IMR-90 (cell line): ENCODE measurements around the gene HSPB7. TPM values are rescaled to one million over a fixed set of nuclear protein-coding genes. Genes with fewer than 3 reads are reported as not detected.

ENCODE experiments used
- ATAC-seq: fragments of 200-7000 bp; cut with Tn5 transposase; 2 replicates; pipeline ENCODE4 v1.9.1; 2020; ENCODE audit warnings: low read depth, mild to moderate bottlenecking, moderate library complexity
- BruUV-seq: library from RNA; stranded (reverse); fragments of 400-500 nt; replicated peaks from 2 replicates; lab custom pipeline; 2021; lab: Mats Ljungman, UMichigan
- CTCF ChIA-PET: fragments of 300-600 bp; formaldehyde crosslinking; extraction: SDS; loops from one replicate; lab custom pipeline; 2021; ENCODE audit warnings: antibody characterized with exemption; lab: Yijun Ruan, JAX
- POLR2A ChIA-PET: fragments of 300-600 bp; sonication (Branson Sonifier 250); formaldehyde crosslinking; loops from one replicate; lab custom pipeline; 2022; ENCODE audit warnings: antibody characterized with exemption; ENCODE audit not compliant: unreplicated experiment; lab: Charles Lee
- DNase-seq: peaks from one replicate; pipeline ENCODE4 v3.0.0; 2013
- H2AFZ ChIP-seq: replicated peaks from 2 replicates; pipeline ENCODE3; 2013; ENCODE audit warnings: low read length, mild to moderate bottlenecking; ENCODE audit not compliant: poor library complexity
- H2AK5ac ChIP-seq: 2 replicates; pipeline ENCODE4 v1.6.1; 2013; ENCODE audit warnings: low read depth, low read length, inconsistent platforms
- H2AK9ac ChIP-seq: replicated peaks from 2 replicates; pipeline ENCODE3; 2013; ENCODE audit warnings: mild to moderate bottlenecking, low read depth, low read length, moderate library complexity; ENCODE audit not compliant: poor library complexity
- H2BK120ac ChIP-seq: 2 replicates; pipeline ENCODE4 v1.6.1; 2013; ENCODE audit warnings: low read depth, low read length, inconsistent platforms
- H2BK15ac ChIP-seq: 3 replicates; pipeline ENCODE4 v1.6.1; 2013; ENCODE audit warnings: low read depth, low read length, inconsistent platforms
- H2BK20ac ChIP-seq: 2 replicates; pipeline ENCODE4 v1.6.1; 2013; ENCODE audit warnings: low read depth, mild to moderate bottlenecking, inconsistent platforms, low read length, moderate library complexity
- H2BK5ac ChIP-seq: 2 replicates; pipeline ENCODE4 v1.6.1; 2013; ENCODE audit warnings: mild to moderate bottlenecking, low read depth, low read length, inconsistent platforms; ENCODE audit not compliant: poor library complexity, severe bottlenecking
- H3K14ac ChIP-seq: replicated peaks from 2 replicates; pipeline ENCODE4 v1.6.1; 2013; ENCODE audit warnings: low read depth, low read length, inconsistent platforms
- H3K18ac ChIP-seq: 2 replicates; pipeline ENCODE4 v1.6.1; 2013; ENCODE audit warnings: low read depth, low read length, control low read depth
- H3K23ac ChIP-seq: 2 replicates; pipeline ENCODE4 v1.6.1; 2013; ENCODE audit warnings: low read depth, low read length, inconsistent platforms
- H3K27ac ChIP-seq: 2 replicates; pipeline ENCODE4 v1.5.1; 2013; ENCODE audit warnings: mild to moderate bottlenecking, control low read depth, low read length; ENCODE audit not compliant: insufficient read depth
- H3K27me3 ChIP-seq: 2 replicates; pipeline ENCODE4 v1.6.1; 2013; ENCODE audit warnings: low read length; ENCODE audit not compliant: control insufficient read depth, insufficient read depth
- H3K36me3 ChIP-seq: 2 replicates; pipeline ENCODE4 v1.6.1; 2013; ENCODE audit warnings: low read length, mixed read lengths; ENCODE audit not compliant: control insufficient read depth, insufficient read depth
- H3K4ac ChIP-seq: 2 replicates; pipeline ENCODE4 v1.6.1; 2013; ENCODE audit warnings: low read depth, low read length, inconsistent platforms
- H3K4me1 ChIP-seq: 2 replicates; pipeline ENCODE4 v1.6.1; 2013; ENCODE audit warnings: low read length, mixed read lengths; ENCODE audit not compliant: control insufficient read depth, insufficient read depth
- H3K4me2 ChIP-seq: 2 replicates; pipeline ENCODE4 v1.6.1; 2013; ENCODE audit warnings: low read depth, mild to moderate bottlenecking, control low read depth, low read length, moderate library complexity
- H3K4me3 ChIP-seq: 2 replicates; pipeline ENCODE4 v1.5.1; 2013; ENCODE audit warnings: low read depth, mild to moderate bottlenecking, control low read depth, low read length, moderate library complexity; ENCODE audit not compliant: insufficient read depth
- H3K56ac ChIP-seq: 2 replicates; pipeline ENCODE4 v1.6.1; 2013; ENCODE audit warnings: low read length, inconsistent platforms; ENCODE audit not compliant: insufficient read depth; ENCODE audit errors: extremely low read depth
- H3K79me1 ChIP-seq, 2 experiments: 2 replicates each; pipeline ENCODE4 v1.6.1; 2013; ENCODE audit warnings: low read length in 2 of 2, inconsistent platforms in 1 of 2, low read depth in 1 of 2
- H3K9ac ChIP-seq: 2 replicates; pipeline ENCODE4 v1.6.1; 2013; ENCODE audit warnings: low read depth, low read length, control low read depth
- H3K9me1 ChIP-seq: 2 replicates; pipeline ENCODE4 v1.6.1; 2013; ENCODE audit warnings: low read length, inconsistent platforms; ENCODE audit not compliant: insufficient read depth
- H3K9me3 ChIP-seq: 2 replicates; pipeline ENCODE4 v1.6.1; 2013; ENCODE audit warnings: low read length; ENCODE audit not compliant: control insufficient read depth, insufficient read depth
- H4K20me1 ChIP-seq: 2 replicates; pipeline ENCODE4 v1.6.1; 2013; ENCODE audit warnings: low read length, inconsistent platforms; ENCODE audit not compliant: insufficient read depth
- H4K5ac ChIP-seq: 2 replicates; pipeline ENCODE4 v1.6.1; 2013; ENCODE audit warnings: mild to moderate bottlenecking, low read depth, low read length, control low read depth
- H4K8ac ChIP-seq, 2 experiments: 2 replicates each; pipeline ENCODE4 v1.6.1; 2013; ENCODE audit warnings: low read depth in 2 of 2, low read length in 2 of 2, control low read depth in 1 of 2, inconsistent platforms in 1 of 2
- H4K91ac ChIP-seq: 2 replicates; pipeline ENCODE4 v1.6.1; 2013; ENCODE audit warnings: low read depth, low read length, inconsistent platforms; ENCODE audit not compliant: insufficient read depth
- BHLHE40 ChIP-seq: fragments of 150-350 bp; IDR thresholded peaks from 2 replicates; pipeline ENCODE4 v1.6.1; 2016; ENCODE audit warnings: mild to moderate bottlenecking, low read depth, low read length
- CEBPB ChIP-seq: IDR thresholded peaks from 2 replicates; pipeline ENCODE4 v1.6.1; 2012; ENCODE audit warnings: low read depth, low read length, improper control_type of control experiment
- CHD1 ChIP-seq: IDR thresholded peaks from 2 replicates; pipeline ENCODE4 v1.6.1; 2012; ENCODE audit warnings: low read depth, low read length, improper control_type of control experiment
- CTCF ChIP-seq: conservative IDR thresholded peaks from 2 replicates; pipeline ENCODE4 v1.5.1; 2012; ENCODE audit warnings: mild to moderate bottlenecking, low read depth, low read length, improper control_type of control experiment
- ELK1 ChIP-seq: fragments of 150-350 bp; IDR thresholded peaks from 2 replicates; pipeline ENCODE4 v1.6.1; 2016; ENCODE audit warnings: low read depth, mild to moderate bottlenecking, low read length, moderate library complexity, borderline replicate concordance
- FOS ChIP-seq: fragments of 150-350 bp; IDR thresholded peaks from 2 replicates; pipeline ENCODE4 v1.6.1; 2016; ENCODE audit warnings: low read depth, low read length
- MAFK ChIP-seq: IDR thresholded peaks from 2 replicates; pipeline ENCODE4 v1.6.1; 2012; ENCODE audit warnings: low read depth, low read length, improper control_type of control experiment
- MAZ ChIP-seq: IDR thresholded peaks from 2 replicates; pipeline ENCODE4 v1.6.1; 2012; ENCODE audit warnings: low read depth, mild to moderate bottlenecking, low read length, improper control_type of control experiment, moderate library complexity, borderline replicate concordance
- MXI1 ChIP-seq: IDR thresholded peaks from 2 replicates; pipeline ENCODE4 v1.6.1; 2012; ENCODE audit warnings: low read depth, mild to moderate bottlenecking, low read length, moderate library complexity, borderline replicate concordance
- NFE2L2 ChIP-seq: fragments of 150-350 bp; IDR thresholded peaks from 2 replicates; pipeline ENCODE4 v1.6.1; 2016; ENCODE audit warnings: low read depth, mild to moderate bottlenecking, low read length
- POLR2A ChIP-seq: IDR thresholded peaks from 2 replicates; pipeline ENCODE4 v1.6.1; 2012; ENCODE audit warnings: mild to moderate bottlenecking, low read depth, low read length
- RAD21 ChIP-seq: IDR thresholded peaks from 2 replicates; pipeline ENCODE4 v1.6.1; 2012; ENCODE audit warnings: low read length, improper control_type of control experiment
- RCOR1 ChIP-seq: IDR thresholded peaks from 2 replicates; pipeline ENCODE4 v1.6.1; 2012; ENCODE audit warnings: mild to moderate bottlenecking, low read length, improper control_type of control experiment; ENCODE audit not compliant: insufficient replicate concordance
- RFX5 ChIP-seq: IDR thresholded peaks from 2 replicates; pipeline ENCODE4 v1.8.0; 2012; ENCODE audit warnings: low read depth, mild to moderate bottlenecking, low read length, moderate library complexity
- SMC3 ChIP-seq: fragments of 150-350 bp; IDR thresholded peaks from 2 replicates; pipeline ENCODE4 v1.6.1; 2016; ENCODE audit warnings: low read depth, mild to moderate bottlenecking, antibody characterized with exemption, low read length, moderate library complexity
- USF2 ChIP-seq: fragments of 150-350 bp; IDR thresholded peaks from 2 replicates; pipeline ENCODE4 v1.6.1; 2017; ENCODE audit warnings: mild to moderate bottlenecking, antibody characterized with exemption, low read length, low read depth
- WGBS, 2 experiments: methylation state at CpG; one replicate each; pipeline versions ENCODE4 v1.1.5 to v1.1.7; 2013; ENCODE audit warnings: missing lambda C conversion rate in 2 of 2; ENCODE audit not compliant: insufficient read length in 1 of 2; ENCODE audit errors: extremely low coverage in 2 of 2; 5-methylcytosine and 5-hydroxymethylcytosine counted together
- dilution Hi-C: fragments of 300-500 bp; cut with HindIII; formaldehyde crosslinking; loops from one replicate; pipeline ENCODE4 v1.14.3; 2018; ENCODE audit warnings: low sequenced_read_pairs; ENCODE audit not compliant: unreplicated experiment
- in situ Hi-C: fragments of 300-500 bp; cut with MboI; formaldehyde crosslinking; loops from 3 replicates; pipeline ENCODE4 v1.14.3; 2019; ENCODE audit warnings: low sequenced_read_pairs, inconsistent platforms, mixed read lengths
- intact Hi-C: fragments of 100-400 bp; cut with micrococcal nuclease; formaldehyde crosslinking; loops from 2 replicates; pipeline ENCODE4 v1.10.0; 2022
- polyA plus RNA-seq, 3 experiments: library from polyadenylated mRNA; depleted of rRNA; stranded (reverse); fragments of >200 nt; gene quantifications; 2 replicates each; pipeline ENCODE4 v1.2.3, GENCODE V29; 2012; ENCODE audit warnings: low replicate concordance in 1 of 3
- total RNA-seq: library from RNA; depleted of rRNA; stranded (reverse); fragments of >200 nt; gene quantifications from 2 replicates; pipeline ENCODE4 v1.2.3, GENCODE V29; 2012

Gene HSPB7
- total and polyA plus RNA-seq, 2 of the 4 experiments (the other 2 are of a cell fraction): 0.54 to 3.0 TPM

DNA sequence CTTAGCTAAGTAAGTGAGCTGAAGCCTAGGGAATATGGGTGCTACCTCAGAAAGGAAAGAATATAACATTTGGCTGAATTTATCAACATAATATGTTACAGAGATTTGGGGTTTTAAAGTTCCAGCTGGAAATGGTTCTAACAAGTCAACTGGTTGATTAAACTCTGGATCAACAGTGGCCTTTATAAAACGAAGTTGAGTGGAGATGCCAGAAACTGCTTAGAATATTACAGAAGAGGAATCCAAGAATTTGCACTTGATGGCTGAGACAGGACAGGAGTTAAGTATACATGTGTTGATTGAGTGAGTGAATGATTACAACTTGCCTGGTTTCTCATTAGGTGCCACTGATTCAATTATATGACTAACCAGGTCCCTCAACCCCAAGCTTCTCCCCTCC is 34.6 kb downstream of the HSPB7 start:
- dilution Hi-C loops (no loop called here), in situ Hi-C loops (no loop called here), intact Hi-C loops (no loop called here)
- Histone ChIP-seq H3K9ac (no peak overlapping the region), H4K5ac (no peak overlapping the region), H2AK5ac (no peak overlapping the region), H2BK15ac (0 out of 3 replicates have a peak overlapping the region, but pooled peaks have one; percentile 35), H3K36me3 (no peaks in the 10 kb centered on the region), H3K27me3 (no peaks in the 10 kb centered on the region), H3K56ac (no peak overlapping the region), H3K23ac (no peak overlapping the region), H3K4me2 (no peak overlapping the region), H3K4me1 (no peaks in the 10 kb centered on the region), H3K18ac (no peak overlapping the region), H3K4ac (no peak overlapping the region), H3K27ac (no peak overlapping the region), H3K4me3 (no peak overlapping the region), H2BK5ac (no peak overlapping the region), H2BK20ac (no peak overlapping the region), H3K14ac (no peak overlapping the region), H3K9me3 (no peaks in the 10 kb centered on the region), H3K9me1 (no peaks in the 10 kb centered on the region), H4K20me1 (no peaks in the 10 kb centered on the region), H4K8ac (no peak overlapping the region), H4K91ac (no peak overlapping the region), H2AK9ac (no peak overlapping the region), H2BK120ac (no peak overlapping the region), H2AFZ (no peak overlapping the region), H3K79me1 (no peaks in the 10 kb centered on the region)
- ATAC-seq: no peak
- ChIA-PET POLR2A (no interaction called here), CTCF (no interaction called here)
- DNase-seq: no peak
- no peak for TF ChIP-seq BHLHE40
- TF ChIP-seq CTCF: no peak
- no peak for TF ChIP-seq ELK1
- TF ChIP-seq CEBPB: no peak
- no peak for TF ChIP-seq CHD1
- TF ChIP-seq RAD21: no peak
- no peak for TF ChIP-seq NFE2L2
- no peak for TF ChIP-seq MXI1
- TF ChIP-seq RCOR1: no peak
- TF ChIP-seq RFX5: no peak
- TF ChIP-seq FOS: no peak
- no peak for TF ChIP-seq POLR2A
- TF ChIP-seq USF2: no peak
- no peak for TF ChIP-seq MAFK
- no peak for TF ChIP-seq SMC3
- TF ChIP-seq MAZ: no peak
- no TSS peak for BruUV-seq
- WGBS, 2 experiments: no CpG with 5 or more reads among the region's 1 CpG
